OCI-LY1 (cell line): ENCODE data around the gene RNF175.

Source experiments
- H2AFZ ChIP-seq: fragments of 200-600 bp; sonication (generic), shearing (Covaris generic); 2 replicates; pipeline ENCODE4 v1.6.0; 2014; ENCODE audit warnings: antibody characterized with exemption, mild to moderate bottlenecking, low read length
- H3F3A ChIP-seq: fragments of 200-600 bp; sonication (generic), shearing (Covaris generic); 2 replicates; pipeline ENCODE4 v1.6.0; 2014; ENCODE audit warnings: mild to moderate bottlenecking, antibody characterized with exemption, low read length, moderate library complexity; ENCODE audit not compliant: insufficient read depth
- H3K27ac ChIP-seq: fragments of 200-600 bp; sonication (generic); 2 replicates; pipeline ENCODE4 v1.5.1; 2014; ENCODE audit warnings: low read length, mixed run types, mild to moderate bottlenecking, low read depth; ENCODE audit not compliant: poor library complexity, severe bottlenecking
- H3K27me3 ChIP-seq: fragments of 200-600 bp; sonication (generic); 2 replicates; pipeline ENCODE4 v1.6.0; 2014; ENCODE audit warnings: antibody characterized with exemption, mild to moderate bottlenecking, low read length, moderate library complexity; ENCODE audit not compliant: insufficient read depth
- H3K36me3 ChIP-seq: fragments of 200-600 bp; sonication (generic); 2 replicates; pipeline ENCODE4 v1.6.1; 2014; ENCODE audit warnings: mild to moderate bottlenecking, antibody characterized with exemption, low read length, moderate library complexity, mixed read lengths; ENCODE audit not compliant: insufficient read depth
- H3K4me1 ChIP-seq: fragments of 200-600 bp; sonication (generic); 2 replicates; pipeline ENCODE4 v1.5.1; 2014; ENCODE audit warnings: mild to moderate bottlenecking, low read length, moderate library complexity; ENCODE audit not compliant: insufficient read depth, severe bottlenecking
- H3K4me2 ChIP-seq: fragments of 200-600 bp; sonication (generic), shearing (Covaris generic); 2 replicates; pipeline ENCODE4 v1.6.1; 2014; ENCODE audit warnings: low read length
- H3K4me3 ChIP-seq: fragments of 200-600 bp; sonication (generic); 2 replicates; pipeline ENCODE4 v1.5.1; 2014; ENCODE audit warnings: low read length, low read depth, mild to moderate bottlenecking, mixed read lengths; ENCODE audit not compliant: poor library complexity, severe bottlenecking
- H3K79me2 ChIP-seq: fragments of 200-600 bp; shearing (Covaris generic); 2 replicates; pipeline ENCODE4 v1.6.1; 2016; ENCODE audit warnings: mixed run types, low read length, mixed read lengths; ENCODE audit not compliant: insufficient read depth
- H3K9ac ChIP-seq: fragments of 200-600 bp; sonication (generic), shearing (Covaris generic); 2 replicates; pipeline ENCODE4 v1.6.1; 2014; ENCODE audit warnings: mild to moderate bottlenecking, low read length, mixed read lengths
- H3K9me2 ChIP-seq: fragments of 200-600 bp; sonication (generic), shearing (Covaris generic); 2 replicates; pipeline ENCODE4 v1.6.1; 2014; ENCODE audit warnings: low read depth, mild to moderate bottlenecking, low read length, mixed read lengths
- H3K9me3 ChIP-seq: fragments of 200-600 bp; shearing (Covaris generic); 2 replicates; pipeline ENCODE4 v1.6.1; 2014; ENCODE audit warnings: low read length, mixed read lengths
- H4K20me1 ChIP-seq: fragments of 200-600 bp; sonication (generic), shearing (Covaris generic); 2 replicates; pipeline ENCODE4 v1.6.0; 2016; ENCODE audit warnings: mild to moderate bottlenecking, low read length; ENCODE audit not compliant: insufficient read depth
- CTCF ChIP-seq: fragments of 200-600 bp; sonication (generic), shearing (Covaris generic); IDR thresholded peaks from 2 replicates; pipeline ENCODE4 v1.5.1; 2017; ENCODE audit warnings: mild to moderate bottlenecking, antibody characterized with exemption, low read length, moderate library complexity, mixed read lengths
- EZH2 ChIP-seq: fragments of 200-600 bp; sonication (generic), shearing (Covaris generic); IDR thresholded peaks from 2 replicates; pipeline ENCODE4 v1.8.0; 2017; ENCODE audit warnings: borderline replicate concordance, mixed run types, mild to moderate bottlenecking, antibody characterized with exemption, low read length, moderate library complexity, mixed read lengths

Gene RNF175

GRCh38 chr4:153785910-153786721 is 26.3 kb upstream of the RNF175 start:
- Histone ChIP-seq H3K27ac (no peak overlapping the region), H3K79me2 (no peaks in the 10 kb centered on the region), H3K4me1 (no peaks in the 10 kb centered on the region), H3K9me3 (no peaks in the 10 kb centered on the region), H3K27me3 (no peaks in the 10 kb centered on the region), H3K4me2 (no peak overlapping the region), H3K9ac (no peak overlapping the region), H3F3A (no peaks in the 10 kb centered on the region), H4K20me1 (no peaks in the 10 kb centered on the region), H3K9me2 (no peaks in the 10 kb centered on the region), H3K4me3 (no peak overlapping the region), H3K36me3 (no peaks in the 10 kb centered on the region), H2AFZ (no peak overlapping the region)
- TF ChIP-seq CTCF (peak; percentile 59), EZH2 (no peak)

GRCh38 chr4:153784166-153784699 is 24.4 kb upstream of the RNF175 start:
- H3K27ac ChIP-seq: no peak overlapping the region
- H3K4me2 ChIP-seq: no peak overlapping the region
- H3K9ac ChIP-seq: no peak overlapping the region
- H4K20me1 ChIP-seq: no peaks in the 10 kb centered on the region
- no peak for TF ChIP-seq EZH2
- TF ChIP-seq CTCF: no peak
- no peaks in the 10 kb centered on the region for H3K27me3 ChIP-seq
- H3F3A ChIP-seq: no peaks in the 10 kb centered on the region
- no peak overlapping the region for H3K4me3 ChIP-seq
- no peaks in the 10 kb centered on the region for H3K9me2 ChIP-seq
- H2AFZ ChIP-seq: no peak overlapping the region
- H3K36me3 ChIP-seq: no peaks in the 10 kb centered on the region
- no peaks in the 10 kb centered on the region for H3K9me3 ChIP-seq
- no peaks in the 10 kb centered on the region for H3K79me2 ChIP-seq
- H3K4me1 ChIP-seq: no peaks in the 10 kb centered on the region

- H3K36me3 ChIP-seq: no peaks in the 10 kb centered on the region
- H3K4me3 ChIP-seq: no peak overlapping the region
- no peaks in the 10 kb centered on the region for H3K9me3 ChIP-seq
- no peaks in the 10 kb centered on the region for H4K20me1 ChIP-seq
- no peak overlapping the region for H3K27ac ChIP-seq
- no peaks in the 10 kb centered on the region for H3K4me1 ChIP-seq
- no peak overlapping the region for H3K9ac ChIP-seq
- H3K27me3 ChIP-seq: no peaks in the 10 kb centered on the region
- H3K9me2 ChIP-seq: no peaks in the 10 kb centered on the region
- H3K4me2 ChIP-seq: no peak overlapping the region
- H2AFZ ChIP-seq: no peak overlapping the region
- no peaks in the 10 kb centered on the region for H3K79me2 ChIP-seq
- H3F3A ChIP-seq: no peaks in the 10 kb centered on the region
- TF ChIP-seq CTCF (no peak), EZH2 (no peak)
Measured at GRCh38 chr4:153782581-153782980, 22.8 kb upstream of the RNF175 start.
